C4-2B (cell line): ENCODE results near the gene JAK3.

Source experiments
- H3K27ac ChIP-seq: fragments of 450-650 bp; 2 replicates; pipeline ENCODE4 v1.5.1; 2017
- CTCF ChIP-seq: fragments of 450-650 bp; conservative IDR thresholded peaks from 2 replicates; pipeline ENCODE4 v1.5.1; 2017; ENCODE audit warnings: mild to moderate bottlenecking
- ZFX ChIP-seq: fragments of 450-650 bp; IDR thresholded peaks from 2 replicates; pipeline ENCODE4 v1.6.1; 2017

JAK3 gene

GRCh38 chr19:17826508-17827056 lies 21.2 kb downstream of the JAK3 start:
- no peak overlapping the region for H3K27ac ChIP-seq
- TF ChIP-seq ZFX = no peak
- TF ChIP-seq CTCF = no peak

DNA sequence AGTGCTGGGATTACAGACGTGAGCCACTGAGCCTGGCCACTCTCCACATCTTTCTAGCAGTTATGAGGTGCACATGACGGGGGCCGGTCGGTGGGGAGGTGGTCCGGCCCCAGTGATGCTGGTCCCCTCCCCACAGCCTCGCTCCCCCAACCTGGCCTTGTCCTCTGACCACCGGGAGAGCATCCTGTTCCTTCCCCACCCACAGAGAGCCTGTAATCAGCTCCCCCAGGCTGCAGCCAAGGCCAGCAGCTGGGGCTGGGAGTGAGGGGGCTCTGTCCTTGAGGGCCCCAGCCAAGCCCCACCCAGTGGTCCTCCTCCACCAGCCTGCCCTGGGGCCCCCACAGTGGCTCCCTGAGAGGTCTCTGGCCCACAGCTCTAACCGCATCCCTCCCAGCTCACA lies 23.4 kb downstream of the JAK3 start:
- TF ChIP-seq CTCF (no peak), ZFX (no peak)
- H3K27ac ChIP-seq = no peak overlapping the region

- H3K27ac ChIP-seq = no peak within 1 kb of the TSS
- TF ChIP-seq ZFX = no peak
- no peak for TF ChIP-seq CTCF
Measured at GRCh38 chr19:17821190-17821589, 26.6 kb downstream of the JAK3 start, which contains the start of gene INSL3. INSL3 (minus strand) TSS chr19:17821519; CDS start chr19:17821506, 13 bp downstream.

GRCh38 chr19:17817668-17818363 lies 30.0 kb downstream of the JAK3 start:
- no peak overlapping the region for H3K27ac ChIP-seq
- TF ChIP-seq ZFX (no peak), CTCF (no peak)

DNA sequence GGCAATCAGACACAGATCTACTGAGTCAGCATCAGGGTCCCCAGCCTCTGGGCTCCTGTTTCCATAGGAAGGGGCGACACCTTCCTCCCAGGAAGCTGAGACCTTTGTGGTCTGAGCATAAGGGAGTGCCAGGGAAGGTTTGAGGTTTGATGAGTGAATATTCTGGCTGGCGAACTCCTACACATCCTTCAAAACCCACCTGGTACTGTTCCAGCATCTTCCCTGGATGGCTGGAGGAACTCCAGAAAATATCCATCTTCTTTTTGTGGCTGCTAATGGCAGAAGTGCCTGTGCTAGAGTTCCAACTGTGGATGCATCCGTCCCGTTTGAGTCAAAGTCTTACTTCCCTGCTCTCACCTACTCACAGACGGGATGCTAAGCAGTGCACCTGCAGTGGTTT lies 35.7 kb downstream of the JAK3 start:
- no peak for TF ChIP-seq CTCF
- H3K27ac ChIP-seq = no peak overlapping the region

- H3K27ac ChIP-seq = no peak overlapping the region
- no peak for TF ChIP-seq CTCF
- TF ChIP-seq ZFX = no peak
Measured at GRCh38 chr19:17811681-17812080, 36.1 kb downstream of the JAK3 start.

DNA sequence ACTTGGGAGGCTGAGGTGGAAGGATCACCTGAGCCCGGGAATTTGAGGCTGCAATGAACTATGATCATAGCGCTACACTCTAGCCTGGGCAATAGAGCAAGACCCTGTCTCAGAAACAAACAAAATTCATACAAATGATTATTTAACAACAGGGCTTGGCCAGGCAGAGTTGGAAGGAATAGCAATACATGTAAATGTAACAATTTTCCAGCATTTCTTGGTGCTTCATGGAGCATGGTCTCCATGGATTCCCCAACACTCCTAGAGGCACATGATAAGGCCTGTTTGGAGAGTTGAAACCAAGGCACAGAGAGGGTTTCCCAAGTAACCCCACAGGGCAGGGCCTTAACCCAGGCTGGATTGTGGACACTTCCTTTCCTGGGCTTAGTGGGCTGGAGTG lies 36.7 kb downstream of the JAK3 start:
- no peak overlapping the region for H3K27ac ChIP-seq
- TF ChIP-seq ZFX (no peak), CTCF (no peak)
